H9 (cell line): ENCODE measurements around the gene GDPD4. TPM values are rescaled to one million over a fixed set of nuclear protein-coding genes. Genes with fewer than 3 reads are reported as not detected.

Experiments used
- DNase-seq: peaks from one replicate; pipeline ENCODE4 v3.0.0-alpha.2; 2017
- H2AFZ ChIP-seq: one replicate; pipeline ENCODE4 v1.6.1; 2013; ENCODE audit warnings: mild to moderate bottlenecking, low read length, control low read depth, moderate library complexity
- H2AK5ac ChIP-seq: 2 replicates; pipeline ENCODE4 v1.6.1; 2013; ENCODE audit warnings: low read length, control low read depth, mixed read lengths; ENCODE audit not compliant: insufficient read length
- H2BK120ac ChIP-seq: one replicate; pipeline ENCODE4 v1.6.1; 2013; ENCODE audit warnings: low read depth, mild to moderate bottlenecking, low read length, control low read depth, inconsistent platforms; ENCODE audit not compliant: poor library complexity, severe bottlenecking
- H2BK12ac ChIP-seq: 2 replicates; pipeline ENCODE4 v1.6.1; 2013; ENCODE audit warnings: low read length, control low read depth, mixed read lengths, low read depth; ENCODE audit not compliant: insufficient read length
- H2BK15ac ChIP-seq: 2 replicates; pipeline ENCODE4 v1.6.1; 2013; ENCODE audit warnings: low read depth, low read length, control low read depth
- H2BK20ac ChIP-seq: one replicate; pipeline ENCODE4 v1.6.1; 2013; ENCODE audit warnings: low read depth, mild to moderate bottlenecking, low read length, control low read depth, inconsistent platforms; ENCODE audit not compliant: poor library complexity, severe bottlenecking
- H2BK5ac ChIP-seq: 2 replicates; pipeline ENCODE4 v1.6.1; 2013; ENCODE audit warnings: low read length, control low read depth, mixed read lengths; ENCODE audit not compliant: insufficient read length
- H3K14ac ChIP-seq: 2 replicates; pipeline ENCODE4 v1.6.1; 2013; ENCODE audit warnings: low read length, control low read depth; ENCODE audit not compliant: insufficient read depth
- H3K18ac ChIP-seq: 2 replicates; pipeline ENCODE4 v1.6.1; 2013; ENCODE audit warnings: low read depth, mild to moderate bottlenecking, mixed read lengths, low read length, control low read depth; ENCODE audit not compliant: insufficient read length
- H3K23ac ChIP-seq: 2 replicates; pipeline ENCODE4 v1.6.1; 2013; ENCODE audit warnings: low read length, control low read depth, mixed read lengths, low read depth; ENCODE audit not compliant: insufficient read length
- H3K23me2 ChIP-seq: 2 replicates; pipeline ENCODE4 v1.6.1; 2013; ENCODE audit warnings: low read depth, mild to moderate bottlenecking, mixed read lengths, low read length, control low read depth; ENCODE audit not compliant: insufficient read length, poor library complexity, severe bottlenecking
- H3K27ac ChIP-seq: 2 replicates; pipeline ENCODE4 v1.5.1; 2013; ENCODE audit warnings: low read length, control low read depth, mixed read lengths, low read depth; ENCODE audit not compliant: insufficient read length
- H3K27me3 ChIP-seq: 2 replicates; pipeline ENCODE4 v1.6.1; 2013; ENCODE audit warnings: low read length, control low read depth, inconsistent platforms; ENCODE audit not compliant: insufficient read depth
- H3K4ac ChIP-seq: 2 replicates; pipeline ENCODE4 v1.6.1; 2013; ENCODE audit warnings: low read depth, mild to moderate bottlenecking, control low read depth, inconsistent platforms, low read length, moderate library complexity
- H3K4me1 ChIP-seq: 2 replicates; pipeline ENCODE4 v1.6.1; 2013; ENCODE audit warnings: low read length, control low read depth, inconsistent platforms; ENCODE audit not compliant: insufficient read depth
- H3K4me2 ChIP-seq: 2 replicates; pipeline ENCODE4 v1.6.1; 2013; ENCODE audit warnings: low read length, control low read depth, mixed read lengths; ENCODE audit not compliant: insufficient read length, insufficient read depth
- H3K56ac ChIP-seq: 2 replicates; pipeline ENCODE4 v1.6.1; 2013; ENCODE audit warnings: low read depth, mild to moderate bottlenecking, mixed read lengths, low read length, control low read depth; ENCODE audit not compliant: insufficient read length
- H3K79me1 ChIP-seq: 2 replicates; pipeline ENCODE4 v1.6.1; 2013; ENCODE audit warnings: low read depth, mild to moderate bottlenecking, moderate library complexity, low read length, control low read depth, inconsistent platforms; ENCODE audit not compliant: insufficient read depth, poor library complexity, severe bottlenecking
- H3K79me2 ChIP-seq: 2 replicates; pipeline ENCODE4 v1.6.1; 2013; ENCODE audit warnings: low read length, control low read depth, inconsistent platforms; ENCODE audit not compliant: insufficient read depth
- H3K9ac ChIP-seq: 2 replicates; pipeline ENCODE4 v1.6.1; 2013; ENCODE audit warnings: low read length, control low read depth, mixed read lengths; ENCODE audit not compliant: insufficient read length; ENCODE audit errors: extremely low read depth
- H3K9me3 ChIP-seq: one replicate; pipeline ENCODE4 v1.6.1; 2013; ENCODE audit warnings: low read depth, low read length, inconsistent platforms; ENCODE audit not compliant: control insufficient read depth
- H3T11ph ChIP-seq: one replicate; pipeline ENCODE4 v1.6.1; 2013; ENCODE audit warnings: mild to moderate bottlenecking, low read length, control low read depth, inconsistent platforms
- H4K20me1 ChIP-seq: one replicate; pipeline ENCODE4 v1.6.1; 2013; ENCODE audit not compliant: control insufficient read depth, insufficient read length, insufficient read depth
- H4K5ac ChIP-seq: 2 replicates; pipeline ENCODE4 v1.6.1; 2013; ENCODE audit warnings: low read depth, mild to moderate bottlenecking, mixed read lengths, low read length, control low read depth; ENCODE audit not compliant: insufficient read length
- H4K8ac ChIP-seq: replicated peaks from 2 replicates; pipeline ENCODE4 v1.6.1; 2013; ENCODE audit warnings: low read length, control low read depth, mixed read lengths, low read depth; ENCODE audit not compliant: insufficient read length
- H4K91ac ChIP-seq: 2 replicates; pipeline ENCODE4 v1.6.1; 2013; ENCODE audit warnings: low read depth, mild to moderate bottlenecking, moderate library complexity, mixed read lengths, low read length, control low read depth; ENCODE audit not compliant: insufficient read length
- H3K27ac Mint-ChIP-seq, 3 experiments: 2 replicates in 2 of 3; 3 replicates in 1 of 3; pipeline ENCODE4 v1.8.0; 2020 to 2021; ENCODE audit warnings: mixed read lengths in 3 of 3, mild to moderate bottlenecking in 1 of 3, moderate library complexity in 1 of 3
- H3K27me3 Mint-ChIP-seq: 2 replicates; pipeline ENCODE4 v1.8.0; 2021; ENCODE audit warnings: low read depth, mild to moderate bottlenecking, moderate library complexity, mixed read lengths
- H3K36me3 Mint-ChIP-seq, 3 experiments: 2 replicates in 2 of 3; 3 replicates in 1 of 3; pipeline ENCODE4 v1.8.0; 2020 to 2021; ENCODE audit warnings: low read depth in 3 of 3, mixed read lengths in 3 of 3; ENCODE audit not compliant: insufficient read depth in 1 of 3
- H3K4me1 Mint-ChIP-seq, 2 experiments: 2 replicates each; pipeline ENCODE4 v1.8.0; 2020; ENCODE audit warnings: mixed read lengths in 2 of 2
- H3K4me3 Mint-ChIP-seq, 2 experiments: 2 replicates in 1 of 2; 3 replicates in 1 of 2; pipeline ENCODE4 v1.8.0; 2020 to 2021; ENCODE audit warnings: mild to moderate bottlenecking in 2 of 2, mixed read lengths in 2 of 2, moderate library complexity in 1 of 2
- H3K9me3 Mint-ChIP-seq, 2 experiments: 2 replicates in 1 of 2; 3 replicates in 1 of 2; pipeline ENCODE4 v1.8.0; 2020; ENCODE audit warnings: mild to moderate bottlenecking in 2 of 2, mixed read lengths in 2 of 2, moderate library complexity in 1 of 2
- WGBS: extraction: QIAGEN DNeasy Blood & Tissue Kit; methylation state at CpG from one replicate; pipeline ENCODE4 v1.1.7; 2013; ENCODE audit warnings: missing lambda C conversion rate, low lambda C conversion rate, mixed read lengths; ENCODE audit not compliant: insufficient read length; ENCODE audit errors: extremely low coverage; 5-methylcytosine and 5-hydroxymethylcytosine counted together
- total RNA-seq: library from RNA; stranded (reverse); gene quantifications from 2 replicates; pipeline ENCODE4 v1.2.1, GENCODE V29; 2021
- TF ChIP-seq, protein P1 (sequence below): fragments of 200-600 bp; sonication (generic); conservative IDR thresholded peaks from 3 replicates; pipeline ENCODE4 v1.8.0; 2021; ENCODE audit warnings: antibody characterized with exemption, mild to moderate bottlenecking

The GDPD4 gene
- total RNA-seq, 1 experiment from 2014 or later: not detected

DNA sequence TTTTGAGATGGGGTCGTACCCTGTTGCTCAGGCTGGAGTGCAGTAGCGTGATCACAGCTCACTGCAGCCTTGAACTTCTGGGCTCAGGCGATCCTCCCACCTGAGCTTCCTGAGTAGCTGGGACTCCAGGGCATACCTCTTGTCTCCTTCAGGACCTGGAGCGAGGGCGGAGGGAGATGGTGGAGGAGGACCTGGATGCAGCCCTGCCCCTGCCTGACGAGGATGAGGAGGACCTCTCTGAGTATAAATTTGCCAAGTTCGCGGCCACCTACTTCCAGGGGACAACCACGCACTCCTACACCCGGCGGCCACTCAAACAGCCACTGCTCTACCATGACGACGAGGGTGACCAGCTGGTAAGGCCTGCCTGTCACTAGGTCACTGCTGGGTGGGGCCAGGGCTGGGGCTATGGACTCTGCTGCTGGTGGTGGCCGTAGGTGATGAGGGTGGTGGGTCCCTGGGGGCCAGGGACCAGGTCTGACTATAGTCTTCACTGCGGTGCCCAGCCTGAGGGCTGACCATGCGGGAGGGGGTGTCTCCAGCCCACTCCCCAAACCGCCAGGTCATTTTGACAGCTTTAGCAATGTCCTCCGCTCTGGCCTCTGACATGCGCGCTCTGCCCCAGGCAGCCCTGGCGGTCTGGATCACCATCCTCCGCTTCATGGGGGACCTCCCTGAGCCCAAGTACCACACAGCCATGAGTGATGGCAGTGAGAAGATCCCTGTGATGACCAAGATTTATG lies 119.5 kb downstream of the GDPD4 start:
- no peak overlapping the region for H2AK5ac ChIP-seq
- no peak overlapping the region for H4K5ac ChIP-seq
- no peak overlapping the region for H3K56ac ChIP-seq
- H4K8ac ChIP-seq: no peak overlapping the region
- H3K4ac ChIP-seq: no peak overlapping the region
- H3K27me3 Mint-ChIP-seq: peaks cover 2% of the 10 kb centered on the region; the same call in 1 of the 2 replicates
- peak overlapping the region in 1 of 3 experiments; percentile 77; a peak in 1 of 7 replicates for H3K27ac Mint-ChIP-seq
- no peak overlapping the region for H3K9ac ChIP-seq
- no peak for DNase-seq
- no peak overlapping the region for H3K23ac ChIP-seq
- no peaks in the 10 kb centered on the region for H3K23me2 ChIP-seq
- TF ChIP-seq, protein P1, sequence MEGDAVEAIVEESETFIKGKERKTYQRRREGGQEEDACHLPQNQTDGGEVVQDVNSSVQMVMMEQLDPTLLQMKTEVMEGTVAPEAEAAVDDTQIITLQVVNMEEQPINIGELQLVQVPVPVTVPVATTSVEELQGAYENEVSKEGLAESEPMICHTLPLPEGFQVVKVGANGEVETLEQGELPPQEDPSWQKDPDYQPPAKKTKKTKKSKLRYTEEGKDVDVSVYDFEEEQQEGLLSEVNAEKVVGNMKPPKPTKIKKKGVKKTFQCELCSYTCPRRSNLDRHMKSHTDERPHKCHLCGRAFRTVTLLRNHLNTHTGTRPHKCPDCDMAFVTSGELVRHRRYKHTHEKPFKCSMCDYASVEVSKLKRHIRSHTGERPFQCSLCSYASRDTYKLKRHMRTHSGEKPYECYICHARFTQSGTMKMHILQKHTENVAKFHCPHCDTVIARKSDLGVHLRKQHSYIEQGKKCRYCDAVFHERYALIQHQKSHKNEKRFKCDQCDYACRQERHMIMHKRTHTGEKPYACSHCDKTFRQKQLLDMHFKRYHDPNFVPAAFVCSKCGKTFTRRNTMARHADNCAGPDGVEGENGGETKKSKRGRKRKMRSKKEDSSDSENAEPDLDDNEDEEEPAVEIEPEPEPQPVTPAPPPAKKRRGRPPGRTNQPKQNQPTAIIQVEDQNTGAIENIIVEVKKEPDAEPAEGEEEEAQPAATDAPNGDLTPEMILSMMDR: no peak
- H3K36me3 Mint-ChIP-seq: no peaks in the 10 kb centered on the region; a peak in 3 of 7 replicates
- no peak overlapping the region for H3K4me2 ChIP-seq
- H2BK5ac ChIP-seq: no peak overlapping the region
- no peaks in the 10 kb centered on the region for H3K79me1 ChIP-seq
- H3K4me1 ChIP-seq: no peaks in the 10 kb centered on the region
- no peaks in the 10 kb centered on the region for H3K79me2 ChIP-seq
- H4K20me1 ChIP-seq: no peaks in the 10 kb centered on the region
- H2BK12ac ChIP-seq: no peak overlapping the region
- H3T11ph ChIP-seq: no peak overlapping the region
- H4K91ac ChIP-seq: no peak overlapping the region
- H3K18ac ChIP-seq: no peak overlapping the region
- no peak overlapping the region for H2BK20ac ChIP-seq
- H2BK15ac ChIP-seq: no peak overlapping the region
- no peak overlapping the region; the same call in 1 of the 2 replicates for H3K14ac ChIP-seq
- H2BK120ac ChIP-seq: no peak overlapping the region
- H3K4me1 Mint-ChIP-seq: peaks cover 1 to 3% of the 10 kb centered on the region in 2 experiments; a peak in 2 of 4 replicates
- H3K27ac ChIP-seq: no peak overlapping the region
- WGBS: no CpG with 5 or more reads among the region's 22 CpGs
- no peaks in the 10 kb centered on the region for H3K9me3 ChIP-seq
- no peak overlapping the region for H2AFZ ChIP-seq
- H3K9me3 Mint-ChIP-seq: no peaks in the 10 kb centered on the region; a peak in 1 of 5 replicates
- no peaks in the 10 kb centered on the region for H3K27me3 ChIP-seq
- H3K4me3 Mint-ChIP-seq: no peak overlapping the region
